ENCODE results near the gene WDR7. TPM values are rescaled to one million over a fixed set of nuclear protein-coding genes. Genes with fewer than 3 reads are reported as not detected.

WDR7 gene
- total and polyA plus RNA-seq, 10 of the 15 experiments (the other 5 are each of a cell fraction or from before 2014, with no cell fraction given) = 2.8 to 16.5 (median 11.7) TPM

DNA sequence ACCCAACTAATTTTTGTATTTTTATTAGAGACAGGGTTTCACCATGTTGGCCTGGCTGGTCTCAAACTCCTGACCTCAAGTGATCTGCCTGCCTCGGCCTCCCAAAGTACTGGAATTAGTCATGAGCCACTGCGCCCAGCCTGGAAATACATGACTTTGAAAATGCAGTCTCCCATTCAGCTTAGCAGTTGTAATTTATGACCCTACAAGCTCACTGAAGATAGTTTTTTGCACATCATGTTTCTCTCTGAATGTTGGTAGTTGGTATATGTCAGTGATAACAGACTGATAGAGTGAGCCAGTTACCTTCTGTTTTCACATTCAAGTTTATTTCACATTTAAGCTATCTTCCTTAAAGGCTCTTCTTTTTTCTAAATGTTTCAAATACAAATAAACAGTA, 7.1 kb downstream of the WDR7 start:
- CTCF ChIA-PET = interaction anchor here (0.9 to 1.6 kb wide), 3 partner anchors 13 to 45 kb away, joined by 4 to 5 read pairs (median 4); no protein-coding TSS in a partner anchor
- POLR2A ChIA-PET = no interaction called here
- Histone ChIP-seq H3K9ac (ENCODE audit: control insufficient read depth, insufficient read depth, low read length) (no peak overlapping the region), H3K27ac (ENCODE audit: control insufficient read depth, insufficient read depth) (no peak overlapping the region), H3K27me3 (replicated peaks in 1 of 2; ENCODE audit: control insufficient read depth in 2 of 2, insufficient read depth in 2 of 2, low read length in 1 of 2) (no peaks in the 10 kb centered on the region), H3K36me3 (ENCODE audit: control insufficient read depth in 2 of 2, insufficient read depth in 2 of 2, low read length in 1 of 2) (no peaks in the 10 kb centered on the region), H3K4me3 (no peak overlapping the region), H3K79me2 (ENCODE audit: control insufficient read depth, insufficient read depth, low read length) (peaks cover 12% of the 10 kb centered on the region), H4K20me1 (ENCODE audit: control insufficient read depth, insufficient read depth) (no peaks in the 10 kb centered on the region), H3K4me1 (ENCODE audit: control insufficient read depth, insufficient read depth, low read length) (no peaks in the 10 kb centered on the region), H3K9me3 (replicated peaks; ENCODE audit: control insufficient read depth, insufficient read depth, low read length) (no peaks in the 10 kb centered on the region; the same call in 1 of the 3 replicates), H2AFZ (ENCODE audit: control insufficient read depth, low read depth, low read length) (no peak overlapping the region), H3K4me2 (ENCODE audit: control insufficient read depth, insufficient read depth) (no peak overlapping the region)
- RAD21 ChIA-PET (ENCODE audit: unreplicated experiment) = no interaction called here
- FAIRE-seq (no peak), ATAC-seq (no peak), DNase-seq (ENCODE audit: low read depth, low spot score) (no peak)
- TF ChIP-seq SP1 (IDR thresholded peaks at IDR 0.05; ENCODE audit: low read depth, low read length) = no peak
- no peak for TF ChIP-seq SRF (IDR thresholded peaks at IDR 0.05; ENCODE audit: low read depth in 2 of 2, low read length in 2 of 2)
- TF ChIP-seq, protein P1, sequence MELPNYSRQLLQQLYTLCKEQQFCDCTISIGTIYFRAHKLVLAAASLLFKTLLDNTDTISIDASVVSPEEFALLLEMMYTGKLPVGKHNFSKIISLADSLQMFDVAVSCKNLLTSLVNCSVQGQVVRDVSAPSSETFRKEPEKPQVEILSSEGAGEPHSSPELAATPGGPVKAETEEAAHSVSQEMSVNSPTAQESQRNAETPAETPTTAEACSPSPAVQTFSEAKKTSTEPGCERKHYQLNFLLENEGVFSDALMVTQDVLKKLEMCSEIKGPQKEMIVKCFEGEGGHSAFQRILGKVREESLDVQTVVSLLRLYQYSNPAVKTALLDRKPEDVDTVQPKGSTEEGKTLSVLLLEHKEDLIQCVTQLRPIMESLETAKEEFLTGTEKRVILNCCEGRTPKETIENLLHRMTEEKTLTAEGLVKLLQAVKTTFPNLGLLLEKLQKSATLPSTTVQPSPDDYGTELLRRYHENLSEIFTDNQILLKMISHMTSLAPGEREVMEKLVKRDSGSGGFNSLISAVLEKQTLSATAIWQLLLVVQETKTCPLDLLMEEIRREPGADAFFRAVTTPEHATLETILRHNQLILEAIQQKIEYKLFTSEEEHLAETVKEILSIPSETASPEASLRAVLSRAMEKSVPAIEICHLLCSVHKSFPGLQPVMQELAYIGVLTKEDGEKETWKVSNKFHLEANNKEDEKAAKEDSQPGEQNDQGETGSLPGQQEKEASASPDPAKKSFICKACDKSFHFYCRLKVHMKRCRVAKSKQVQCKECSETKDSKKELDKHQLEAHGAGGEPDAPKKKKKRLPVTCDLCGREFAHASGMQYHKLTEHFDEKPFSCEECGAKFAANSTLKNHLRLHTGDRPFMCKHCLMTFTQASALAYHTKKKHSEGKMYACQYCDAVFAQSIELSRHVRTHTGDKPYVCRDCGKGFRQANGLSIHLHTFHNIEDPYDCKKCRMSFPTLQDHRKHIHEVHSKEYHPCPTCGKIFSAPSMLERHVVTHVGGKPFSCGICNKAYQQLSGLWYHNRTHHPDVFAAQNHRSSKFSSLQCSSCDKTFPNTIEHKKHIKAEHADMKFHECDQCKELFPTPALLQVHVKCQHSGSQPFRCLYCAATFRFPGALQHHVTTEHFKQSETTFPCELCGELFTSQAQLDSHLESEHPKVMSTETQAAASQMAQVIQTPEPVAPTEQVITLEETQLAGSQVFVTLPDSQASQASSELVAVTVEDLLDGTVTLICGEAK (IDR thresholded peaks at IDR 0.05; ENCODE audit: borderline replicate concordance) = no peak
- TF ChIP-seq, protein P2, sequence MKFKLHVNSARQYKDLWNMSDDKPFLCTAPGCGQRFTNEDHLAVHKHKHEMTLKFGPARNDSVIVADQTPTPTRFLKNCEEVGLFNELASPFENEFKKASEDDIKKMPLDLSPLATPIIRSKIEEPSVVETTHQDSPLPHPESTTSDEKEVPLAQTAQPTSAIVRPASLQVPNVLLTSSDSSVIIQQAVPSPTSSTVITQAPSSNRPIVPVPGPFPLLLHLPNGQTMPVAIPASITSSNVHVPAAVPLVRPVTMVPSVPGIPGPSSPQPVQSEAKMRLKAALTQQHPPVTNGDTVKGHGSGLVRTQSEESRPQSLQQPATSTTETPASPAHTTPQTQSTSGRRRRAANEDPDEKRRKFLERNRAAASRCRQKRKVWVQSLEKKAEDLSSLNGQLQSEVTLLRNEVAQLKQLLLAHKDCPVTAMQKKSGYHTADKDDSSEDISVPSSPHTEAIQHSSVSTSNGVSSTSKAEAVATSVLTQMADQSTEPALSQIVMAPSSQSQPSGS (IDR thresholded peaks at IDR 0.05; ENCODE audit: low read length) = no peak
- TF ChIP-seq BACH1 (IDR thresholded peaks at IDR 0.05; ENCODE audit: borderline replicate concordance) = no peak
- no peak for TF ChIP-seq SMC3 (IDR thresholded peaks at IDR 0.05; ENCODE audit: borderline replicate concordance, low read length)
- no peak for TF ChIP-seq EP300 (IDR thresholded peaks at IDR 0.05; ENCODE audit: borderline replicate concordance in 1 of 2, control insufficient read depth in 1 of 2, low read depth in 2 of 2, low read length in 2 of 2)
- TF ChIP-seq MYB (IDR thresholded peaks at IDR 0.05; ENCODE audit: borderline replicate concordance, low read depth, low read length) = no peak
- TF ChIP-seq STAT3 (IDR thresholded peaks at IDR 0.05; ENCODE audit: low read depth, low read length) = no peak
- TF ChIP-seq ZBED1 (IDR thresholded peaks at IDR 0.05; ENCODE audit: borderline replicate concordance) = no peak
- no peak for TF ChIP-seq ASH2L (IDR thresholded peaks at IDR 0.05; ENCODE audit: borderline replicate concordance, low read depth)
- TF ChIP-seq SIN3A (IDR thresholded peaks at IDR 0.05; ENCODE audit: low read depth, low read length) = no peak
- TF ChIP-seq ZBTB4 (CRISPR knock-in tag; IDR thresholded peaks at IDR 0.05) = no peak
- in situ Hi-C loops (cut with MboI) (no loop called here), intact Hi-C loops (cut with micrococcal nuclease; ENCODE audit: unreplicated experiment) (no loop called here)
- no TSS peak for BruUV-seq (replicated peaks)
- SMC1A ChIA-PET (ENCODE audit: uncharacterized antibody, unreplicated experiment) = interaction anchor here (0.6 to 1.6 kb wide), 3 partner anchors 43 to 73 kb away, joined by 3 to 4 read pairs (median 3); no protein-coding TSS in a partner anchor
- 81% methylated on average over 2 of the region's 2 CpGs for WGBS (ENCODE audit: insufficient coverage, insufficient replicate concordance, low lambda C conversion rate, missing lambda C conversion rate)
